ENCODE results near the gene SYNGAP1. TPM values are rescaled to one million over a fixed set of nuclear protein-coding genes. Genes with fewer than 3 reads are reported as not detected.
A peak's percentile ranks its signal among the peaks of the same experiment; 100 is the strongest.

The SYNGAP1 gene
- polyA plus RNA-seq, 1 donor from 2014 or later, result 4.3 TPM

- Histone ChIP-seq H3F3A (ENCODE audit: insufficient read depth, low read length, poor library complexity, severe bottlenecking) (no peaks in the 10 kb centered on the region), H3K79me2 (replicated peaks; ENCODE audit: insufficient read depth, low read length) (peaks cover 42% of the 10 kb centered on the region), H3K9ac (ENCODE audit: low read length) (no peak overlapping the region), H3K9me2 (ENCODE audit: insufficient read depth, low read length) (no peaks in the 10 kb centered on the region), H3K27me3 (ENCODE audit: insufficient read depth, low read depth, low read length) (no peaks in the 10 kb centered on the region), H3K27ac (ENCODE audit: low read length) (no peak overlapping the region), H4K20me1 (ENCODE audit: insufficient read depth) (no peaks in the 10 kb centered on the region), H2AFZ (ENCODE audit: low read depth, low read length) (no peak overlapping the region), H3K9me3 (ENCODE audit: low read length) (no peaks in the 10 kb centered on the region), H3K4me2 (ENCODE audit: low read length) (no peak overlapping the region), H3K36me3 (ENCODE audit: insufficient read depth, low read length) (no peaks in the 10 kb centered on the region), H3K4me3 (ENCODE audit: low read length) (peak overlapping the region; percentile 74)
- TF ChIP-seq, protein P1, sequence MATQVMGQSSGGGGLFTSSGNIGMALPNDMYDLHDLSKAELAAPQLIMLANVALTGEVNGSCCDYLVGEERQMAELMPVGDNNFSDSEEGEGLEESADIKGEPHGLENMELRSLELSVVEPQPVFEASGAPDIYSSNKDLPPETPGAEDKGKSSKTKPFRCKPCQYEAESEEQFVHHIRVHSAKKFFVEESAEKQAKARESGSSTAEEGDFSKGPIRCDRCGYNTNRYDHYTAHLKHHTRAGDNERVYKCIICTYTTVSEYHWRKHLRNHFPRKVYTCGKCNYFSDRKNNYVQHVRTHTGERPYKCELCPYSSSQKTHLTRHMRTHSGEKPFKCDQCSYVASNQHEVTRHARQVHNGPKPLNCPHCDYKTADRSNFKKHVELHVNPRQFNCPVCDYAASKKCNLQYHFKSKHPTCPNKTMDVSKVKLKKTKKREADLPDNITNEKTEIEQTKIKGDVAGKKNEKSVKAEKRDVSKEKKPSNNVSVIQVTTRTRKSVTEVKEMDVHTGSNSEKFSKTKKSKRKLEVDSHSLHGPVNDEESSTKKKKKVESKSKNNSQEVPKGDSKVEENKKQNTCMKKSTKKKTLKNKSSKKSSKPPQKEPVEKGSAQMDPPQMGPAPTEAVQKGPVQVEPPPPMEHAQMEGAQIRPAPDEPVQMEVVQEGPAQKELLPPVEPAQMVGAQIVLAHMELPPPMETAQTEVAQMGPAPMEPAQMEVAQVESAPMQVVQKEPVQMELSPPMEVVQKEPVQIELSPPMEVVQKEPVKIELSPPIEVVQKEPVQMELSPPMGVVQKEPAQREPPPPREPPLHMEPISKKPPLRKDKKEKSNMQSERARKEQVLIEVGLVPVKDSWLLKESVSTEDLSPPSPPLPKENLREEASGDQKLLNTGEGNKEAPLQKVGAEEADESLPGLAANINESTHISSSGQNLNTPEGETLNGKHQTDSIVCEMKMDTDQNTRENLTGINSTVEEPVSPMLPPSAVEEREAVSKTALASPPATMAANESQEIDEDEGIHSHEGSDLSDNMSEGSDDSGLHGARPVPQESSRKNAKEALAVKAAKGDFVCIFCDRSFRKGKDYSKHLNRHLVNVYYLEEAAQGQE (IDR thresholded peaks at IDR 0.05; ENCODE audit: borderline replicate concordance), result no peak
- no peak for TF ChIP-seq EZH2 (IDR thresholded peaks at IDR 0.05; ENCODE audit: borderline replicate concordance, insufficient read depth, low read length, poor library complexity, severe bottlenecking)
- TF ChIP-seq RAD21 (conservative IDR thresholded peaks at IDR 0.05), result no peak
Observed at GRCh38 chr6:33392595-33392948, 27.3 kb upstream of the SYNGAP1 start.

GRCh38 chr6:33392979-33393378, 26.9 kb upstream of the SYNGAP1 start:
- H2AFZ ChIP-seq (ENCODE audit: low read depth, low read length), result no peak overlapping the region
- H3K27me3 ChIP-seq (ENCODE audit: insufficient read depth, low read depth, low read length), result no peaks in the 10 kb centered on the region
- peaks cover 42% of the 10 kb centered on the region for H3K79me2 ChIP-seq (replicated peaks; ENCODE audit: insufficient read depth, low read length)
- H3K27ac ChIP-seq (ENCODE audit: low read length), result no peak overlapping the region
- no peaks in the 10 kb centered on the region for H4K20me1 ChIP-seq (ENCODE audit: insufficient read depth)
- H3K4me2 ChIP-seq (ENCODE audit: low read length), result no peak overlapping the region
- H3K36me3 ChIP-seq (ENCODE audit: insufficient read depth, low read length), result no peaks in the 10 kb centered on the region
- H3K4me3 ChIP-seq (ENCODE audit: low read length), result no peak overlapping the region
- TF ChIP-seq, protein P2, sequence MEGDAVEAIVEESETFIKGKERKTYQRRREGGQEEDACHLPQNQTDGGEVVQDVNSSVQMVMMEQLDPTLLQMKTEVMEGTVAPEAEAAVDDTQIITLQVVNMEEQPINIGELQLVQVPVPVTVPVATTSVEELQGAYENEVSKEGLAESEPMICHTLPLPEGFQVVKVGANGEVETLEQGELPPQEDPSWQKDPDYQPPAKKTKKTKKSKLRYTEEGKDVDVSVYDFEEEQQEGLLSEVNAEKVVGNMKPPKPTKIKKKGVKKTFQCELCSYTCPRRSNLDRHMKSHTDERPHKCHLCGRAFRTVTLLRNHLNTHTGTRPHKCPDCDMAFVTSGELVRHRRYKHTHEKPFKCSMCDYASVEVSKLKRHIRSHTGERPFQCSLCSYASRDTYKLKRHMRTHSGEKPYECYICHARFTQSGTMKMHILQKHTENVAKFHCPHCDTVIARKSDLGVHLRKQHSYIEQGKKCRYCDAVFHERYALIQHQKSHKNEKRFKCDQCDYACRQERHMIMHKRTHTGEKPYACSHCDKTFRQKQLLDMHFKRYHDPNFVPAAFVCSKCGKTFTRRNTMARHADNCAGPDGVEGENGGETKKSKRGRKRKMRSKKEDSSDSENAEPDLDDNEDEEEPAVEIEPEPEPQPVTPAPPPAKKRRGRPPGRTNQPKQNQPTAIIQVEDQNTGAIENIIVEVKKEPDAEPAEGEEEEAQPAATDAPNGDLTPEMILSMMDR (IDR thresholded peaks at IDR 0.05; ENCODE audit: poor library complexity, severe bottlenecking), result no peak
- TF ChIP-seq SMC3 (conservative IDR thresholded peaks at IDR 0.05; ENCODE audit: poor library complexity), result no peak
- TF ChIP-seq EZH2 (IDR thresholded peaks at IDR 0.05; ENCODE audit: borderline replicate concordance, insufficient read depth, low read length, poor library complexity, severe bottlenecking), result no peak
- TF ChIP-seq TAF1 (IDR thresholded peaks at IDR 0.05; ENCODE audit: low read depth), result no peak
- TF ChIP-seq RAD21 (conservative IDR thresholded peaks at IDR 0.05), result no peak
- TF ChIP-seq EP300 (conservative IDR thresholded peaks at IDR 0.05; ENCODE audit: poor library complexity, severe bottlenecking), result no peak
- TF ChIP-seq POLR2AphosphoS5 (IDR thresholded peaks at IDR 0.05), result no peak
- TF ChIP-seq, protein P1 (IDR thresholded peaks at IDR 0.05; ENCODE audit: borderline replicate concordance), result no peak
- TF ChIP-seq MXI1 (conservative IDR thresholded peaks at IDR 0.05; ENCODE audit: poor library complexity, severe bottlenecking), result no peak
- no peaks in the 10 kb centered on the region for H3F3A ChIP-seq (ENCODE audit: insufficient read depth, low read length, poor library complexity, severe bottlenecking)
- no peak overlapping the region for H3K9ac ChIP-seq (ENCODE audit: low read length)
- no peaks in the 10 kb centered on the region for H3K9me2 ChIP-seq (ENCODE audit: insufficient read depth, low read length)
- no peaks in the 10 kb centered on the region for H3K9me3 ChIP-seq (ENCODE audit: low read length)

Measured in neural cell (in vitro differentiated cells).